GM12878 (cell line): ENCODE measurements around the gene DQX1. TPM values are rescaled to one million over a fixed set of nuclear protein-coding genes. Genes with fewer than 3 reads are reported as not detected.

Source experiments
- ASH2L ChIP-seq: fragments of 300-600, 200-600 bp; sonication (generic); IDR thresholded peaks from 2 replicates; pipeline ENCODE4 v1.6.1; 2017; ENCODE audit warnings: low read depth, mild to moderate bottlenecking, borderline replicate concordance
- BACH1 ChIP-seq: fragments of 450-650 bp; IDR thresholded peaks from 2 replicates; pipeline ENCODE4 v1.6.1; 2017; ENCODE audit warnings: mild to moderate bottlenecking, borderline replicate concordance
- BMI1 ChIP-seq: fragments of 450-650 bp; IDR thresholded peaks from 2 replicates; pipeline ENCODE4 v1.6.1; 2016; ENCODE audit warnings: mild to moderate bottlenecking, moderate library complexity, borderline replicate concordance
- CBFB ChIP-seq: IDR thresholded peaks from 2 replicates; pipeline ENCODE4 v1.6.1; 2016; ENCODE audit warnings: antibody characterized with exemption, low read depth
- DPF2 ChIP-seq: fragments of 450-650 bp; IDR thresholded peaks from 2 replicates; pipeline ENCODE4 v1.6.1; 2017; ENCODE audit warnings: mild to moderate bottlenecking
- HCFC1 ChIP-seq: fragments of 150-350 bp; IDR thresholded peaks from 2 replicates; pipeline ENCODE4 v1.6.1; 2014; ENCODE audit warnings: low read length
- IKZF2 ChIP-seq, 2 experiments: fragments of 450-650 bp; IDR thresholded peaks; 2 replicates each; pipeline ENCODE4 v1.6.1; 2017; ENCODE audit warnings: mild to moderate bottlenecking in 2 of 2, moderate library complexity in 2 of 2
- IRF4 ChIP-seq: IDR thresholded peaks from 2 replicates; pipeline ENCODE4 v1.6.1; 2011; ENCODE audit warnings: low read depth, low read length
- MXI1 ChIP-seq: fragments of 150-350 bp; IDR thresholded peaks from 2 replicates; pipeline ENCODE4 v1.6.1; 2011; ENCODE audit warnings: low read depth, mild to moderate bottlenecking, inconsistent platforms, low read length, improper control_type of control experiment
- NKRF ChIP-seq: fragments of 450-650 bp; conservative IDR thresholded peaks from 2 replicates; pipeline ENCODE4 v1.6.1; 2017; ENCODE audit warnings: mild to moderate bottlenecking, moderate library complexity
- POLR2A ChIP-seq: IDR thresholded peaks from 2 replicates; pipeline ENCODE4 v1.6.1; 2011; ENCODE audit warnings: low read depth, mild to moderate bottlenecking, low read length
- polyA plus RNA-seq, 11 experiments: library from polyadenylated mRNA; depleted of rRNA in 4 of 11; unstranded in 6 of 11; stranded (reverse) in 5 of 11; fragments of >200 nt; fragmentation: Nextera tagmentation in 4 of 11; fragmentation: Illumina TruSeq in 1 of 11; extraction: Ambion mirVana in 4 of 11; extraction: Trizol in 1 of 11; gene quantifications; 1 replicate in 1 of 11; 2 replicates in 10 of 11; pipeline versions ENCODE4 v1.2.1 to v1.2.3, GENCODE V29; 2011 to 2016; ENCODE audit warnings: inconsistent platforms in 2 of 11, missing spikeins in 2 of 11, low read depth in 1 of 11
- total RNA-seq, 4 experiments: library from RNA; depleted of rRNA in 3 of 4; stranded (reverse); fragments of >200 nt in 3 of 4; fragmentation: Illumina TruSeq in 1 of 4; extraction: Trizol in 1 of 4; gene quantifications; 2 replicates each; pipeline versions ENCODE4 v1.2.1 to v1.2.3, GENCODE V29; 2013 to 2021
- TF ChIP-seq, protein P1 (sequence below): fragments of 450-650 bp; IDR thresholded peaks from 2 replicates; pipeline ENCODE4 v1.6.1; 2016; ENCODE audit warnings: mild to moderate bottlenecking

Gene DQX1
- total and polyA plus RNA-seq, 10 of the 15 experiments (the other 5 are each of a cell fraction or from before 2014, with no cell fraction given), result 0.34 to 2.1 (median 0.86) TPM

DNA sequence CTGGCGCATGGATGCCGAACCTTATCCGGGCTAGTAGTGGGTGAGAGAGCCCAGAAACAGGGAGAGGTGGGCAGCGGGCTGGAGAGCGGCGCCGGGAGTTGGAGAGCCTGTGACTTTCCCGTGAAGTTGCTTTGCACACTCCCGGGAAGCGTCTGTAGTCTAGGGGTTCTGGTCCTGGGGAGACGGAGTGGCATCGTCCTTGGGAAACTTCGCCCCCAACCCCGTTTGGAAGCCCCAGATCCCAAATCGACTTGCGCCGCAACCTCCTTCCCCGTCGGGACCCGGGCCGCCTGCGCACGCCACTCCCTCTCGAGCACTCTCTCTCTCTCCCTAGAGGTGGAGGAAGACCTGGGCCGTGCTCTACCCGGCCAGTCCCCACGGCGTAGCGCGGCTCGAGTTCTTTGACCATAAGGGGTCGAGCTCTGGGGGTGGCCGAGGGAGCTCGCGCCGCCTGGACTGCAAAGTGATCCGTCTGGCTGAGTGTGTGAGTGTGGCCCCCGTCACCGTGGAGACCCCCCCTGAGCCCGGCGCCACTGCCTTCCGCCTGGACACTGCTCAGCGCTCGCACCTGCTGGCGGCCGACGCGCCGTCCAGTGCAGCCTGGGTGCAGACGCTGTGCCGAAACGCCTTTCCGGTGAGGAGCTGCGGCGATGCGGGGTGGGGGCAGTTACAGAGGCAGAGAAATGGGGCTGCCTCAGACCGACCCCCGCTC, 28.9 kb upstream of the DQX1 start (continued):
- TF ChIP-seq ASH2L, result no peak
- TF ChIP-seq BACH1, result peak; percentile 37; the same call in 1 of the 2 replicates
- 0 out of 2 replicates have a peak, but pooled peaks have one; percentile 39 for TF ChIP-seq NKRF
- TF ChIP-seq HCFC1, result 0 out of 2 replicates have a peak, but pooled peaks have one; percentile 23
- TF ChIP-seq CBFB, result peak; percentile 15; the same call in 1 of the 2 replicates
- TF ChIP-seq, protein P1, sequence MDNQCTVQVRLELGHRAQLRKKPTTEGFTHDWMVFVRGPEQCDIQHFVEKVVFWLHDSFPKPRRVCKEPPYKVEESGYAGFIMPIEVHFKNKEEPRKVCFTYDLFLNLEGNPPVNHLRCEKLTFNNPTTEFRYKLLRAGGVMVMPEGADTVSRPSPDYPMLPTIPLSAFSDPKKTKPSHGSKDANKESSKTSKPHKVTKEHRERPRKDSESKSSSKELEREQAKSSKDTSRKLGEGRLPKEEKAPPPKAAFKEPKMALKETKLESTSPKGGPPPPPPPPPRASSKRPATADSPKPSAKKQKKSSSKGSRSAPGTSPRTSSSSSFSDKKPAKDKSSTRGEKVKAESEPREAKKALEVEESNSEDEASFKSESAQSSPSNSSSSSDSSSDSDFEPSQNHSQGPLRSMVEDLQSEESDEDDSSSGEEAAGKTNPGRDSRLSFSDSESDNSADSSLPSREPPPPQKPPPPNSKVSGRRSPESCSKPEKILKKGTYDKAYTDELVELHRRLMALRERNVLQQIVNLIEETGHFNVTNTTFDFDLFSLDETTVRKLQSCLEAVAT, result peak; percentile 33; the same call in 1 of the 2 replicates
- peak in 1 of 2 experiments; percentile 34 for TF ChIP-seq IKZF2 (IDR thresholded peaks at IDR 0.05)
- TF ChIP-seq MXI1, result peak; percentile 44; the same call in 1 of the 2 replicates
- TF ChIP-seq BMI1, result no peak
- TF ChIP-seq POLR2A, result peak; percentile 60; the same call in 1 of the 2 replicates
- 0 out of 2 replicates have a peak, but pooled peaks have one; percentile 38 for TF ChIP-seq DPF2
- no peak for TF ChIP-seq IRF4
